Ramos (cell line): ENCODE measurements around the gene DYNC1H1.
"Not testable (repeated sequence)": the region's sequence is repeated elsewhere in the genome, so short reads cannot be mapped to it uniquely, and the experiment has no call there.

Source experiments
- in situ Hi-C: fragments of 300-500 bp; cut with MboI; formaldehyde crosslinking; loops from one replicate; pipeline ENCODE4 v1.14.3; 2022; ENCODE audit warnings: low sequenced_read_pairs; ENCODE audit not compliant: unreplicated experiment

DYNC1H1 gene

GRCh38 chr14:102081231-102082080 lies 117.1 kb downstream of the DYNC1H1 start:
- in situ Hi-C loops = no loop called here

- in situ Hi-C loops = not testable (repeated sequence)
Observed at GRCh38 chr14:102084522-102084921, 120.1 kb downstream of the DYNC1H1 start.

- in situ Hi-C loops = no loop called here
Observed at GRCh38 chr14:102084931-102085330, 120.6 kb downstream of the DYNC1H1 start.

- in situ Hi-C loops = no loop called here
Observed at GRCh38 chr14:102085488-102085887, 121.1 kb downstream of the DYNC1H1 start.

DNA sequence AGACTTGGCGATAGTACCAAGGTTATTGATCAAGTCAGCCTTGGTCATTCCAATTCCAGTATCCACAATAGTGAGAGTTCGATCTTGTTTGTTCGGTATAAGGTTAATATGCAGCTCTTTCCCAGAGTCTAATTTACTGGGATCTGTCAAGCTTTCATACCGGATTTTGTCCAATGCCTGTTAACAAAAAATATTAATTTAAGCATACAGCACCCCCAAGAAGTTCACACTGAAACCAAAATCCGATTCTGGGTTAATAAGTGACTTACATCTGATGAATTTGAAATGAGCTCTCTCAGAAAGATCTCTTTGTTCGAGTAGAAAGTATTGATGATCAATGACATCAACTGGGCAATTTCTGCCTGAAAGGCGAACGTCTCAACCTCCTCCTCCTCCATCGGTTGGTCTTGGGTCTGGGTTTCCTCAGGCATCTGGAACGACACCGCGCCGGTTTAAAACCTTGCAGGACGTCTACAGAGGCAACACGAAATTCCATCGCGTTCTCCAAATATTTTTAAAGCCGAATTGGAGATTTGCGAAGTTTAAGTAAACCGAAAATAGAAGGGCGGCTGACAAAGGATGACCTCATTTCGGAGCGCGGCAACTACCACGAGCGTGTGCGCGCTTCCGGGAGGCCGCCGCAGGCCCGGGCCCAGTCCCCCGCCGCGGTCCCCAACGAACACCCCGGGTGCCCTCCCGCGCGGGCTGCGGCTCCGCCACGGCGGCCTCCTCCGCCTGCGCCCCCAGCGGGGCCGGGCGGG lies 121.8 kb downstream of the DYNC1H1 start:
- in situ Hi-C loops = no loop called here

GRCh38 chr14:102086709-102086971 lies 122.3 kb downstream of the DYNC1H1 start:
- in situ Hi-C loops = no loop called here

- in situ Hi-C loops = no loop called here
Observed at GRCh38 chr14:102086972-102087761, 122.8 kb downstream of the DYNC1H1 start, which contains the start of gene HSP90AA1. Gene HSP90AA1, minus strand, starts transcription at chr14:102087044. Its CDS starts 666 bp downstream, at chr14:102086378.

- in situ Hi-C loops = no loop called here
Observed at GRCh38 chr14:102087762-102088011, 123.3 kb downstream of the DYNC1H1 start.

DNA sequence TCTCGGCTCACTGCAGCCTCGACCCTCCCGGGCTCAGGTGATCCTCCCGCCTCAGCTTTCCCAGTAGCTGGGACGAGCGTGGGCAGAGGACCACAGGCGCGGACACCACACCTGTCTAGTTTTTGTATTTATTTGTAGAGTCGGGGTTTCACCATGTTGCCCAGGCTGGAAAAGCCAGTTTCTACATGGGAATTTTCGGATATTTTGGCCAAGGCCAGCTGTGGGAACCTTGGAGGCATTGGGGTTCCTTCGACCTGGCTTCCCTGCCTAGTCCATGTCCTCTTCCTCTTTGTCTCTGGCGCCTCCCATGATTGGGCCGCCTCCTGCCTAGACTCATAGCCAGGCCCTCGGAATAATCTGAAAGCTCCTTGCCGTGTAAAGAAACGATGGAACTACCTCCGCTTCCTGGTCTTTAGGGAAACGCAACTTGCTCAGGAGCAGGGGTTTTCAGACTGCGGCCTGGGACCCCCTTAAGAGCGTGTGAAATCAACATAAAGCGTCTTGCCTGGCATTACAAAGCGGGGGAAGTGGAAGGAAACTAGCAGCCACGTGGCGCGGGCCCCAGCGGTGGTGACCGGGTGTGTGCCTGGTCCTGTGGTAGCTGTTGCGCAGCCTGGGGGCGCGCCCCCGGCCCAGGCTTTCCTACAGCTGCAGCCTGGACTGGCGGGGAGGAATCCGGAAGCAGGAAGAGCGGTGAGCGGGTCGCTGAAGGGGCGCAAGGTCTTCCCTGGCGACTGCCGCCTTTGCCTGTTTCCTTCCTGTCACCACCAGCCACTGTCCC lies 123.8 kb downstream of the DYNC1H1 start:
- in situ Hi-C loops = no loop called here

- in situ Hi-C loops = loop anchor here (10.0 kb wide), 1 partner anchor 375 kb away; no protein-coding TSS in a partner anchor
Observed at GRCh38 chr14:102089621-102090343, 125.4 kb downstream of the DYNC1H1 start.

DNA sequence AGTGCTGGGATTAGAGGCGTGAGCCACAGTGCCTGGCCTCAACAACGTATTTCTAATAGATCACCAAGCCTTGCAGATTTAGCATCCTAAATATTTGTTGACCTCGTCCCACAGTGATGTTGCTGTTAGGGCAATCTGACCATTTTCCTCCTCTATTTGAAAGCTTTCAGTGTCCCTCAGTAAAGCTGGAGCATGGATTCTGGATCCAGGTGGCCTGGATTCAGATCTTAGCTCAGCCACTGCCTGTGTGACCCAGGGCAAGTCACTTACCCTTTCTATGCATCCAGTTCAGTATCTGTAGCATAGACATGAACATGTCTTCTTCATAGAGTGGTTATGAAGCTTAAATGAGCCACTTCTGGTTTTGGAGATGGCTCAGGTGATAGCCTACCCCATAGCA lies 126.3 kb downstream of the DYNC1H1 start:
- in situ Hi-C loops = loop anchor here (10.0 kb wide), 1 partner anchor 376 kb away; no protein-coding TSS in a partner anchor

DNA sequence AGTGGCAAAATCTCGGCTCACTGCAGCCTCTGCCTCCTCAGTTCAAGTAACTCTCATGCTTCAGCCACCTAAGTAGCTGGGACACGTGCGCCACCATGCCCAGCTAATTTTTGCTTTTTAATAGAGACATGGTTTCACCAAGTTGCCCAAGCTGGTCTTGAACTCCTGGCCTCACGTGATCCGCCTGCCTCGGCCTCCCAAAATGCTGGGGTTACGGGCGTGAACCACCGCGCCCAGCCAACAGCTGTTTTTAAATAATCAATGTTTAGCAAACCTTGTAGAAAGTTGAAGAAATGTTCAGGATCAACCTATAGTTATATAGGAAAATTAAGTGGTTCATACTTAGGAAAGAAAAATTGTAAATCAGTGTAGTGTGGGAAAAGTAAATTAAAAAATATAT lies 128.4 kb downstream of the DYNC1H1 start:
- in situ Hi-C loops = loop anchor here (10.0 kb wide), 1 partner anchor 378 kb away; no protein-coding TSS in a partner anchor

DNA sequence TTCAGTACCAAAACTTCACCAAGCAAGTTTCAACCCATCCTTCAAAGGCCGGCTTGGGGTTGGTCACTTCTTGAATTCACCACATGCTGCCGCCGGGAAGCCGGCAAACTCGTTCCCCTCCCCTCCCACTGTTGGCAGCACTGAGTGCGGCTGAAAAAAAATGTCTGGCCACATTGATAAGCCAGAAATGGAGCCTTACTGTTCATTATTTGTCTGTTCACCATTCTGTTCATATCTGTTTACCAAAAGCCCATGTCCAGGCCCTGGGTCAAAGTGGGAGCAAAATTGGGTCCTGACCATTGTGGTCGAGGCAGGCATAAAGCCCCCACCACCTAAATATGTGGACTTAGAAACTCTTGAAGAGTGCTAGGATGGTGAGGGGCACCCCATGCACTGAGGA lies 129.7 kb downstream of the DYNC1H1 start:
- in situ Hi-C loops = loop anchor here (10.0 kb wide), 1 partner anchor 379 kb away; no protein-coding TSS in a partner anchor

GRCh38 chr14:102095231-102095870 lies 131.0 kb downstream of the DYNC1H1 start:
- in situ Hi-C loops = loop anchor here (10.0 kb wide), 1 partner anchor 381 kb away; no protein-coding TSS in a partner anchor

- in situ Hi-C loops = loop anchor here (10.0 kb wide), 1 partner anchor 381 kb away; no protein-coding TSS in a partner anchor
Observed at GRCh38 chr14:102095871-102096568, 131.6 kb downstream of the DYNC1H1 start.

DNA sequence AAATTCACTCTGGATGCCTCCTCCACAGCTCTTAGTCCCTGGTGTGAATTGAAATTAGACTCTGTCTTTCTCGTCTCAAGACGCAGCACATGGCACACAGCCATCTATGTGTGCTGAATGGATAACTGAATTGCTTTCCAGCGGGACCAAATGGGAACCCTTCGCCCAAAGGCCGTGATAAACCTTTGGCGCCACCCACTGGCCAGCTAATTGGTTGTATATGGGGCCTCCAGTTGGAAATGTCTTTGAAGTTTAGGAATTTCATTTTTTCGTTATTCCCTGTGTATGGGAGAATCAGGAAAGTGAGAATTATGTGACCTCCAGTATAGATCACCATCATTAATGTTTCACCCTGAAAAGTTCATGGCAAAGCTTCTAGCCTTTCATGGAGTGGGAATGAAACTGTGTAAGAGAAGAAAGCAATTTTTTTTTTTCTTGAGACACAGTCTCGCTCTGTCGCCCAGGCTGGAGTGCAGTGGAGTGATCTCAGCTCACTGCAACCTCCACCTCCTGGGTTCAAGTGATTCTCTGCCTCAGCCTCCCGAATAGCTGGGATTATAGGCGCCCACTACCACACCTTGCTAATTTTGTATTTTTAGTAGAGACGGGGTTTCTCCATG lies 132.3 kb downstream of the DYNC1H1 start:
- in situ Hi-C loops = loop anchor here (10.0 kb wide), 1 partner anchor 382 kb away; no protein-coding TSS in a partner anchor

DNA sequence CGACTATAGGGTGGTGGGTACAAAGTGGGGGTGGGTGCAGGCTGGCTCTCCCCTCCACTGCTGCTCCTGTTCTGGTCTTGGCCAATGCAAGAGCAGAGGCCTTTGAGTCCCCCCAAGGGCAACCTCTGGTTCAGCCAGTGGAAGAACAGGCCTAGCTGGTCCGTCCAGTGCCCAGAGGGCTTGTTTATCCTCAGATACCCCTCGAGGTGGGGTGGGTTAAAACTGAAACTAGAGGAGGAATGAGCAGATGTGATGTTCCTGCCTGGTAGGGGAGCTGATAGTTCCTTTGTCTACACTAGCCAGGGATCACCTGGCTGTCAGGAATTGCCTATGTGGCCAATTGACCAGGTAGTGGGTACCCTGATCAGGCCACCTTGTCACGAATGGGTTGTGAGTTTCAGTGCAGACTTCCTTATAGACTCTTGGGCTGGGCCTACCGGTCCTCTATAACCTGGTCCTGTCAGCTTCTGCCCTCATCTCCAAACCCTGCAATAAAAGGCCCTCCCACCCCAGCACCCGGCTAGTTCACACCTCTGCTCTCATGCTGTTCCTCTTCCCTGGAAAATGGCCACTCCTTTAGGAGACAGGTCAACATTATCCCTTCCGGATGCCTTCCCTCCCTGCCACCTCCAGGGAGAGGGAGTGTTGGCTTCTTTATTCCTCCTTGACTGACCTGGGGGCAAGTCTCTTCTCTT lies 133.2 kb downstream of the DYNC1H1 start:
- in situ Hi-C loops = loop anchor here (10.0 kb wide), 1 partner anchor 383 kb away; no protein-coding TSS in a partner anchor
